A549 (cell line): Measurements from ENCODE around the gene BABAM2. TPM values are rescaled to one million over a fixed set of nuclear protein-coding genes. Genes with fewer than 3 reads are reported as not detected.
A peak's percentile ranks its signal among the peaks of the same experiment; 100 is the strongest.
"Not testable (repeated sequence)": the region's sequence is repeated elsewhere in the genome, so short reads cannot be mapped to it uniquely, and the experiment has no call there.

Source experiments
- ATAC-seq, 2 experiments: fragments of 200-7000 bp in 1 of 2; fragments of >200 bp in 1 of 2; cut with Nextera tagmentation in 1 of 2; cut with Tn5 transposase in 1 of 2; 3 replicates each; pipeline versions ENCODE4 v1.8.0 to v1.9.1; 2018 to 2020; ENCODE audit warnings: mild to moderate bottlenecking in 1 of 2, moderate library complexity in 1 of 2
- CTCF ChIA-PET: fragments of 300-600 bp; sonication (Branson Sonifier 250); formaldehyde crosslinking; extraction: SDS; loops from one replicate; lab custom pipeline; 2021; ENCODE audit warnings: antibody characterized with exemption, inconsistent platforms; lab: Yijun Ruan, JAX
- POLR2A ChIA-PET: fragments of 350-600 bp; formaldehyde crosslinking; extraction: SDS; loops from one replicate; lab custom pipeline; 2021; ENCODE audit warnings: antibody characterized with exemption, inconsistent platforms; lab: Yijun Ruan, JAX
- DNase-seq, 2 experiments: peaks; one replicate each; pipeline versions ENCODE4 v3.0.0 to v3.0.0-alpha.2; 2011 to 2016; ENCODE audit warnings: low read depth in 1 of 2, low spot score in 1 of 2
- FAIRE-seq: peaks from 2 replicates; lab custom pipeline; 2011; peaks lifted over from hg19 to GRCh38; lab: Jason Lieb, UNC
- H3K27ac ChIP-seq, 2 experiments: fragments of >200 bp; sonication (Bioruptor Twin); formaldehyde crosslinking; 3 replicates each; pipeline ENCODE4 v1.5.1; 2016 to 2017
- H3K4me1 ChIP-seq: fragments of >200 bp; sonication (Bioruptor Twin); formaldehyde crosslinking; 3 replicates; pipeline ENCODE4 v1.6.1; 2016
- H3K4me2 ChIP-seq: fragments of >200 bp; sonication (Bioruptor Twin); formaldehyde crosslinking; 3 replicates; pipeline ENCODE4 v1.6.1; 2016
- H3K4me3 ChIP-seq: fragments of >200 bp; sonication (Bioruptor Twin); formaldehyde crosslinking; 3 replicates; pipeline ENCODE4 v1.5.1; 2016
- H3K9me3 ChIP-seq: fragments of >200 bp; sonication (Bioruptor Twin); formaldehyde crosslinking; 3 replicates; pipeline ENCODE4 v1.6.1; 2016
- BHLHE40 ChIP-seq: IDR thresholded peaks from 2 replicates; pipeline ENCODE4 v1.6.1; 2012; ENCODE audit warnings: low read depth, low read length, inconsistent platforms
- CEBPB ChIP-seq, 2 experiments: fragments of >200 bp in 1 of 2; sonication (Bioruptor Twin) in 1 of 2; formaldehyde crosslinking in 1 of 2; IDR thresholded peaks; 2 replicates each; pipeline ENCODE4 v1.6.1; 2012 to 2016
- CHD4 ChIP-seq: fragments of 200-600 bp; sonication (generic); IDR thresholded peaks from 2 replicates; pipeline ENCODE4 v1.6.1; 2016; ENCODE audit warnings: antibody characterized with exemption, mild to moderate bottlenecking, borderline replicate concordance
- EHF ChIP-seq: fragments of 250-450 bp; sonication (Bioruptor Pico); IDR thresholded peaks from 2 replicates; pipeline ENCODE4 v1.5.0; 2020; ENCODE audit warnings: mild to moderate bottlenecking
- EHMT2 ChIP-seq: fragments of 200-600 bp; sonication (generic); IDR thresholded peaks from 2 replicates; pipeline ENCODE4 v1.6.1; 2016; ENCODE audit warnings: antibody characterized with exemption, low read depth, mild to moderate bottlenecking, moderate library complexity
- FOSL2 ChIP-seq, 2 experiments: fragments of 450-650 bp in 1 of 2; fragments of >200 bp in 1 of 2; sonication (Bioruptor Twin) in 1 of 2; formaldehyde crosslinking; IDR thresholded peaks; 2 replicates each; pipeline versions ENCODE4 v1.5.0 to v1.6.1; 2016 to 2020; ENCODE audit warnings: mild to moderate bottlenecking in 1 of 2, moderate library complexity in 1 of 2
- FOXS1 ChIP-seq: fragments of 250-450 bp; sonication (Bioruptor Pico); IDR thresholded peaks from 2 replicates; pipeline ENCODE4 v1.5.0; 2020; ENCODE audit warnings: mild to moderate bottlenecking, moderate library complexity
- HDAC2 ChIP-seq: fragments of 200-600 bp; sonication (generic); IDR thresholded peaks from 2 replicates; pipeline ENCODE4 v1.6.1; 2016
- HEYL ChIP-seq: fragments of 250-450 bp; sonication (Bioruptor Pico); IDR thresholded peaks from 2 replicates; pipeline ENCODE4 v1.8.0; 2021; ENCODE audit warnings: mild to moderate bottlenecking, moderate library complexity
- JUNB ChIP-seq: fragments of >200 bp; sonication (Bioruptor Twin); formaldehyde crosslinking; IDR thresholded peaks from 2 replicates; pipeline ENCODE4 v1.6.1; 2016
- KDM1A ChIP-seq: fragments of 200-600 bp; sonication (generic); IDR thresholded peaks from 2 replicates; pipeline ENCODE4 v1.6.1; 2016; ENCODE audit warnings: low read depth, mild to moderate bottlenecking
- MAFK ChIP-seq: fragments of 450-650 bp; IDR thresholded peaks from 2 replicates; pipeline ENCODE4 v1.6.1; 2014; ENCODE audit not compliant: partially characterized antibody
- MAZ ChIP-seq: fragments of 150-350 bp; IDR thresholded peaks from 2 replicates; pipeline ENCODE4 v1.6.1; 2014; ENCODE audit warnings: antibody characterized with exemption, low read depth, low read length, borderline replicate concordance
- MYC ChIP-seq: IDR thresholded peaks from 2 replicates; pipeline ENCODE4 v1.6.1; 2012; ENCODE audit warnings: mild to moderate bottlenecking, inconsistent platforms, low read length, improper control_type of control experiment, borderline replicate concordance
- NR3C1 ChIP-seq: fragments of >200 bp; sonication (Bioruptor Twin); formaldehyde crosslinking; IDR thresholded peaks from 3 replicates; pipeline ENCODE4 v1.6.1; 2017
- POLR2A ChIP-seq: IDR thresholded peaks from 2 replicates; pipeline ENCODE4 v1.6.1; 2012; ENCODE audit warnings: mild to moderate bottlenecking, low read length
- RAD21 ChIP-seq, 2 experiments: fragments of >200 bp in 1 of 2; sonication (Bioruptor Twin) in 1 of 2; formaldehyde crosslinking in 1 of 2; IDR thresholded peaks in 1 of 2; conservative IDR thresholded peaks in 1 of 2; 2 replicates in 1 of 2; 3 replicates in 1 of 2; pipeline ENCODE4 v1.6.1; 2012 to 2018; ENCODE audit warnings: inconsistent platforms in 1 of 2
- RCOR1 ChIP-seq: fragments of 150-350 bp; IDR thresholded peaks from 2 replicates; pipeline ENCODE4 v1.6.1; 2014; ENCODE audit warnings: antibody characterized with exemption, low read length, low read depth
- RFX5 ChIP-seq: fragments of 450-650 bp; IDR thresholded peaks from 2 replicates; pipeline ENCODE4 v1.7.1; 2014; ENCODE audit warnings: antibody characterized with exemption, mild to moderate bottlenecking, moderate library complexity
- SMC3 ChIP-seq: fragments of >200 bp; sonication (Bioruptor Twin); formaldehyde crosslinking; IDR thresholded peaks from 3 replicates; pipeline ENCODE4 v1.6.1; 2018; ENCODE audit warnings: inconsistent platforms
- TFCP2L1 ChIP-seq: fragments of 250-450 bp; sonication (Bioruptor Pico); IDR thresholded peaks from 2 replicates; pipeline ENCODE4 v1.5.0; 2021; ENCODE audit warnings: mild to moderate bottlenecking
- ZFP36 ChIP-seq: fragments of 450-650 bp; IDR thresholded peaks from 2 replicates; pipeline ENCODE4 v1.6.1; 2014; ENCODE audit warnings: borderline replicate concordance; ENCODE audit not compliant: partially characterized antibody
- ZNF302 ChIP-seq: fragments of 250-450 bp; sonication (Bioruptor Pico); IDR thresholded peaks from 2 replicates; pipeline ENCODE4 v1.9.0; 2021; ENCODE audit warnings: inconsistent platforms, mild to moderate bottlenecking, moderate library complexity
- ZSCAN20 ChIP-seq: fragments of 250-450 bp; sonication (Bioruptor Pico); IDR thresholded peaks from 2 replicates; pipeline ENCODE4 v1.8.0; 2022; ENCODE audit warnings: mild to moderate bottlenecking, moderate library complexity
- whole genome bisulfite sequencing: methylation state at CpG from one replicate; pipeline ENCODE4 v1.1.6; 2017; ENCODE audit errors: missing lambda C conversion rate; 5-methylcytosine and 5-hydroxymethylcytosine counted together
- polyA plus RNA-seq, 4 experiments: library from polyadenylated mRNA; depleted of rRNA in 3 of 4; stranded (reverse); fragments of >200 nt; fragmentation: RNase III in 1 of 4; extraction: RNeasy Plus Mini Kit Qiagen cat#74134 plus additional on column Dnase treatment in 1 of 4; gene quantifications; 2 replicates in 3 of 4; 3 replicates in 1 of 4; pipeline ENCODE4 v1.2.3, GENCODE V29; 2011 to 2017
- TF ChIP-seq, protein P1 (sequence below): IDR thresholded peaks from 2 replicates; pipeline ENCODE4 v1.6.1; 2012
- TF ChIP-seq, protein P2 (sequence below): fragments of 250-450 bp; sonication (Bioruptor Pico); IDR thresholded peaks from 2 replicates; pipeline ENCODE4 v1.5.0; 2020; ENCODE audit warnings: low read depth, mild to moderate bottlenecking, moderate library complexity
- TF ChIP-seq, protein P3 (sequence below): fragments of 150-350 bp; IDR thresholded peaks from 2 replicates; pipeline ENCODE4 v1.6.1; 2014; ENCODE audit warnings: low read depth, mild to moderate bottlenecking, low read length
- TF ChIP-seq, protein P4 (sequence below): fragments of >200 bp; sonication (Bioruptor Twin); formaldehyde crosslinking; IDR thresholded peaks from 2 replicates; pipeline ENCODE4 v1.6.1; 2016
- TF ChIP-seq, protein P5 (sequence below): fragments of >200 bp; sonication (Bioruptor Twin); formaldehyde crosslinking; IDR thresholded peaks from 3 replicates; pipeline ENCODE4 v1.5.1; 2016

The BABAM2 gene
- polyA plus RNA-seq, 2 of the 4 experiments (the other 2 are of a cell fraction) = 53.7 to 78.4 TPM

DNA sequence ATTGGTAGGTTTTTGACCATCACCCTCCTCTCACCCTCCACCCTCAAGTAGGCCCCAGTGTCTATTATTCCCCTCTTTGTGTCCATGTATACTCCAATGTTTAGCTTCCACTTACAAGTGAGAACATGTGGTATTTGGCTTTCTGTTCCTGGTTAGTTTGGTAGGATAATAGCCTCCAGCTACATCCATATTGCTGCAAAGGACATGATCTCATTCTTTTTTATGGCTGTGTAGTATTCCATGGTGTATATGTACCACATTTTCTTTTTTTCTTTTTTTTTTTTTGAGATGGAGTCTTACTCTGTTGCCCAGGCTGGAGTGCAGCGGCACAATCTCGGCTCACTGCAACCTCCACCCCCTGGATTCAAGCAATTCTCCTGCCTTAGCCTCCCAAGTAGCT lies 88.2 kb downstream of the BABAM2 start:
- not testable (repeated sequence) for H3K9me3 ChIP-seq, DNase-seq, ATAC-seq, H3K4me3 ChIP-seq
- Histone ChIP-seq H3K4me1 (peaks cover 55% of the 10 kb centered on the region), H3K4me2 (peak overlapping the region; percentile 62; the same call in 1 of the 3 replicates), H3K27ac (peak overlapping the region; percentile 81 to 87)
- ChIA-PET POLR2A (interaction anchor here (1.2 kb wide), 1 partner anchor 411 kb away, joined by 7 read pairs; no protein-coding TSS in a partner anchor), CTCF (interaction anchor here (0.6 to 0.8 kb wide), 2 partner anchors 19 to 116 kb away, joined by 3 read pairs; no protein-coding TSS in a partner anchor)
- FAIRE-seq = peak; percentile 32
- 100% methylated on average over 2 of the region's 2 CpGs for WGBS
- TF ChIP-seq HDAC2 (peak; percentile 54; the same call in 1 of the 2 replicates), KDM1A (peak; percentile 83), CHD4 (peak; percentile 66; the same call in 1 of the 2 replicates)

DNA sequence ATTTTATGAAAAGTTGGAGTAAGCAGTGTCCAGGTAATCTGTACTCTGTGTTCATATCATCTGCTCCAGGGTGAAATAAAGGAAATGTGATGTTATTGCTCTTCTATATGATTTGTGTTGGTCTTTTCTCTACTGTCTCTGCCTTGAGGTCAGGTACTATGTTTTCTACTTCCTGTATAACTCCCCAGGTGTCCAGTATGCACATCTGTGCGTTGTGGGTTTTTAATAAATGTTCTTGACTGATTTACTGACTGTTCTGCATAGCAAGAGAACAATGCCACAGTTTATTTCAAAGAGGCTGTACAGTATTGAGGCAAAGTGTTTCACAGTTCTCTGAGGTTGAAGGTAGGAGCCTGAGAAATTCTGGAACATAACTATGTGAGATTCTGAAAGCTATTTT lies 89.7 kb downstream of the BABAM2 start:
- H3K4me3 ChIP-seq = no peak overlapping the region
- H3K4me2 ChIP-seq = peak overlapping the region; percentile 38
- TF ChIP-seq, protein P1, sequence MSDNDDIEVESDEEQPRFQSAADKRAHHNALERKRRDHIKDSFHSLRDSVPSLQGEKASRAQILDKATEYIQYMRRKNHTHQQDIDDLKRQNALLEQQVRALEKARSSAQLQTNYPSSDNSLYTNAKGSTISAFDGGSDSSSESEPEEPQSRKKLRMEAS = no peak
- no peak for TF ChIP-seq MYC
- TF ChIP-seq, protein P2, sequence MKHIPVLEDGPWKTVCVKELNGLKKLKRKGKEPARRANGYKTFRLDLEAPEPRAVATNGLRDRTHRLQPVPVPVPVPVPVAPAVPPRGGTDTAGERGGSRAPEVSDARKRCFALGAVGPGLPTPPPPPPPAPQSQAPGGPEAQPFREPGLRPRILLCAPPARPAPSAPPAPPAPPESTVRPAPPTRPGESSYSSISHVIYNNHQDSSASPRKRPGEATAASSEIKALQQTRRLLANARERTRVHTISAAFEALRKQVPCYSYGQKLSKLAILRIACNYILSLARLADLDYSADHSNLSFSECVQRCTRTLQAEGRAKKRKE = no peak
- TF ChIP-seq EHMT2 = no peak
- TF ChIP-seq, protein P3, sequence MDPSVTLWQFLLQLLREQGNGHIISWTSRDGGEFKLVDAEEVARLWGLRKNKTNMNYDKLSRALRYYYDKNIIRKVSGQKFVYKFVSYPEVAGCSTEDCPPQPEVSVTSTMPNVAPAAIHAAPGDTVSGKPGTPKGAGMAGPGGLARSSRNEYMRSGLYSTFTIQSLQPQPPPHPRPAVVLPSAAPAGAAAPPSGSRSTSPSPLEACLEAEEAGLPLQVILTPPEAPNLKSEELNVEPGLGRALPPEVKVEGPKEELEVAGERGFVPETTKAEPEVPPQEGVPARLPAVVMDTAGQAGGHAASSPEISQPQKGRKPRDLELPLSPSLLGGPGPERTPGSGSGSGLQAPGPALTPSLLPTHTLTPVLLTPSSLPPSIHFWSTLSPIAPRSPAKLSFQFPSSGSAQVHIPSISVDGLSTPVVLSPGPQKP = no peak
- TF ChIP-seq ZNF302 (CRISPR knock-in tag) = no peak
- no peak for TF ChIP-seq FOXS1 (CRISPR knock-in tag)
- TF ChIP-seq RCOR1 = no peak
- TF ChIP-seq JUNB = no peak
- no peak for TF ChIP-seq NR3C1
- TF ChIP-seq SMC3 = no peak
- no peak for TF ChIP-seq TFCP2L1
- TF ChIP-seq RAD21 (conservative IDR thresholded peaks at IDR 0.05 in 1 of 2, IDR thresholded peaks at IDR 0.05 in 1 of 2) = no peak
- TF ChIP-seq, protein P4, sequence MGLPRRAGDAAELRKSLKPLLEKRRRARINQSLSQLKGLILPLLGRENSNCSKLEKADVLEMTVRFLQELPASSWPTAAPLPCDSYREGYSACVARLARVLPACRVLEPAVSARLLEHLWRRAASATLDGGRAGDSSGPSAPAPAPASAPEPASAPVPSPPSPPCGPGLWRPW = no peak
- TF ChIP-seq BHLHE40 = no peak
- no peak for TF ChIP-seq RFX5
- no peak for DNase-seq
- ChIA-PET CTCF (no interaction called here), POLR2A (no interaction called here)
- no peak for FAIRE-seq
- peak overlapping the region; percentile 81 to 87 for H3K27ac ChIP-seq
- WGBS = 49% methylated on average over 1 of the region's 1 CpG
- peaks cover 9% of the 10 kb centered on the region; the same call in 1 of the 3 replicates for H3K9me3 ChIP-seq
- peaks cover 52% of the 10 kb centered on the region for H3K4me1 ChIP-seq
- ATAC-seq = no peak

DNA sequence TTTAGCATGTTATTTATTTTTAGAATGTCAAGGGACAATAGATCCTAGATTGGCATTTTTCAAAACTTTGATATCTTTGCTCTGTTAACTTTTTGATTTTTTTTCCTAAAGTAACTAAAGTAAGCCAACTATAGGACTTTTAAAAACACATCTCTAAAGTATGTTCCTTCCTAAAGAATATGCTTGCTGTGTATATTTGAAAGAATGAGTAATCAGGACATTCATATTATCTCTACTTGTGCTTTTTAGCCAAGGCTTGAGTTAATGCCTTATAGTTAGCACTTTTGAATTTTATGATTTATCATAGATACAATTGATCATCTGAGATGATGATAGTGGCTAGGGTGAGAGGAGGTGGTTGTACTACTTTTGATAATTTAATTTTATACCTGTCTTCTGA lies 93.6 kb downstream of the BABAM2 start:
- ChIA-PET CTCF (interaction anchor here (0.7 to 1.2 kb wide), 2 partner anchors 27 to 289 kb away, joined by 3 to 4 read pairs; no protein-coding TSS in a partner anchor), POLR2A (no interaction called here)
- no peak for TF ChIP-seq ZFP36
- no peak for TF ChIP-seq FOSL2 (IDR thresholded peaks at IDR 0.05)
- TF ChIP-seq FOSL2 (CRISPR knock-in tag; IDR thresholded peaks at IDR 0.05) = no peak
- TF ChIP-seq ZSCAN20 (CRISPR knock-in tag) = no peak
- no peak for TF ChIP-seq BHLHE40
- no peak for TF ChIP-seq HEYL
- TF ChIP-seq EHF (CRISPR knock-in tag) = no peak
- TF ChIP-seq RFX5 = no peak
- TF ChIP-seq MAFK = no peak
- no peak for TF ChIP-seq RCOR1
- TF ChIP-seq, protein P2 = no peak
- no peak for TF ChIP-seq POLR2A
- TF ChIP-seq MAZ = no peak
- TF ChIP-seq CEBPB (IDR thresholded peaks at IDR 0.05) = no peak
- TF ChIP-seq, protein P5, sequence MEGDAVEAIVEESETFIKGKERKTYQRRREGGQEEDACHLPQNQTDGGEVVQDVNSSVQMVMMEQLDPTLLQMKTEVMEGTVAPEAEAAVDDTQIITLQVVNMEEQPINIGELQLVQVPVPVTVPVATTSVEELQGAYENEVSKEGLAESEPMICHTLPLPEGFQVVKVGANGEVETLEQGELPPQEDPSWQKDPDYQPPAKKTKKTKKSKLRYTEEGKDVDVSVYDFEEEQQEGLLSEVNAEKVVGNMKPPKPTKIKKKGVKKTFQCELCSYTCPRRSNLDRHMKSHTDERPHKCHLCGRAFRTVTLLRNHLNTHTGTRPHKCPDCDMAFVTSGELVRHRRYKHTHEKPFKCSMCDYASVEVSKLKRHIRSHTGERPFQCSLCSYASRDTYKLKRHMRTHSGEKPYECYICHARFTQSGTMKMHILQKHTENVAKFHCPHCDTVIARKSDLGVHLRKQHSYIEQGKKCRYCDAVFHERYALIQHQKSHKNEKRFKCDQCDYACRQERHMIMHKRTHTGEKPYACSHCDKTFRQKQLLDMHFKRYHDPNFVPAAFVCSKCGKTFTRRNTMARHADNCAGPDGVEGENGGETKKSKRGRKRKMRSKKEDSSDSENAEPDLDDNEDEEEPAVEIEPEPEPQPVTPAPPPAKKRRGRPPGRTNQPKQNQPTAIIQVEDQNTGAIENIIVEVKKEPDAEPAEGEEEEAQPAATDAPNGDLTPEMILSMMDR = no peak
- FAIRE-seq = no peak
- H3K4me2 ChIP-seq = no peak overlapping the region
- no peak overlapping the region for H3K27ac ChIP-seq
- no peak for DNase-seq
- H3K4me3 ChIP-seq = no peak overlapping the region
- peaks cover 59% of the 10 kb centered on the region for H3K4me1 ChIP-seq
- ATAC-seq = no peak
- peaks cover 2% of the 10 kb centered on the region; the same call in 1 of the 3 replicates for H3K9me3 ChIP-seq
